ENCODE results near the gene ALOX12B.
"Not testable (repeated sequence)": the region's sequence is repeated elsewhere in the genome, so short reads cannot be mapped to it uniquely, and the experiment has no call there.

ALOX12B gene

DNA sequence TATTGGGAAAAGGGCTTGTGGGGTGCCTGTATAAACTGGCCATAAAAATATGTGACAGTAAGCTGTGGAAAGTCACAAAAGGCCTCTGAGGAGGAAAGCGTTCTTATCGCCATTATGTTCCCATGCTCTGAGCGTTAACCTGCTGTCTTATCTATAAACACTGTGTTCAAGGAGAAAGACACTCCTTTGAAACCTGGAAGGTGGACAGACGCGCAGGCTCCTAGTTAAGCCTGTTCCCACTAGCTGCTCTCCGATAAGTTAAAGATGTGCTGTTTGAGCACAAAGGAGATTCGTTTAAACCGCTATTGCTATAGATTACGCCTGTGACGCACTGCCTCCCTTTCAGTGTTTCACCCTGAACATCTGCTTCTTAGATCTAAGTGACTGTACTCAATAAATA is 5.2 kb downstream of the ALOX12B start:
- Histone ChIP-seq H3K4me3 (no peak overlapping the region), H3K27ac (no peak overlapping the region)
- DNase-seq (ENCODE audit: low spot score), result no peak
- TF ChIP-seq, protein P1, sequence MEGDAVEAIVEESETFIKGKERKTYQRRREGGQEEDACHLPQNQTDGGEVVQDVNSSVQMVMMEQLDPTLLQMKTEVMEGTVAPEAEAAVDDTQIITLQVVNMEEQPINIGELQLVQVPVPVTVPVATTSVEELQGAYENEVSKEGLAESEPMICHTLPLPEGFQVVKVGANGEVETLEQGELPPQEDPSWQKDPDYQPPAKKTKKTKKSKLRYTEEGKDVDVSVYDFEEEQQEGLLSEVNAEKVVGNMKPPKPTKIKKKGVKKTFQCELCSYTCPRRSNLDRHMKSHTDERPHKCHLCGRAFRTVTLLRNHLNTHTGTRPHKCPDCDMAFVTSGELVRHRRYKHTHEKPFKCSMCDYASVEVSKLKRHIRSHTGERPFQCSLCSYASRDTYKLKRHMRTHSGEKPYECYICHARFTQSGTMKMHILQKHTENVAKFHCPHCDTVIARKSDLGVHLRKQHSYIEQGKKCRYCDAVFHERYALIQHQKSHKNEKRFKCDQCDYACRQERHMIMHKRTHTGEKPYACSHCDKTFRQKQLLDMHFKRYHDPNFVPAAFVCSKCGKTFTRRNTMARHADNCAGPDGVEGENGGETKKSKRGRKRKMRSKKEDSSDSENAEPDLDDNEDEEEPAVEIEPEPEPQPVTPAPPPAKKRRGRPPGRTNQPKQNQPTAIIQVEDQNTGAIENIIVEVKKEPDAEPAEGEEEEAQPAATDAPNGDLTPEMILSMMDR (IDR thresholded peaks at IDR 0.05), result no peak

DNA sequence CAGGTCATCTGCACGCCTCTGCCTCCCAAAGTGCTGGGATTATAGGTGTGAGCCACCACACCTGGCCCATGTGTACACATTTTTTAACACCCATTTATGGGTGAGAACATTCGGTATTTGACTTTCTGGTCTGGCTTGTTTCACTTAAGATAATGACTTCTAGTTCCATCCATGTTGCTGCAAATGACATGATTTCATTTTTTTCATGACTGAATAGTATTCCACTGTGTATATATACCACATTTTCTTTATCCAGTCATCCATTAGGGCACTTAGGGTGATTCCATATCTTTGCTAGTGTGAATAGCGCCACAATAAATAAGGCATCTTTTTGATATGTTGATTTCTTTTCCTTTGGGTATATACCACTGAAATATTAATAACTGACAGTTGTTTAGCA is 5.6 kb downstream of the ALOX12B start:
- DNase-seq (ENCODE audit: low spot score), result no peak
- H3K4me3 ChIP-seq, result no peak overlapping the region
- no peak overlapping the region for H3K27ac ChIP-seq
- TF ChIP-seq, protein P1 (IDR thresholded peaks at IDR 0.05), result no peak

DNA sequence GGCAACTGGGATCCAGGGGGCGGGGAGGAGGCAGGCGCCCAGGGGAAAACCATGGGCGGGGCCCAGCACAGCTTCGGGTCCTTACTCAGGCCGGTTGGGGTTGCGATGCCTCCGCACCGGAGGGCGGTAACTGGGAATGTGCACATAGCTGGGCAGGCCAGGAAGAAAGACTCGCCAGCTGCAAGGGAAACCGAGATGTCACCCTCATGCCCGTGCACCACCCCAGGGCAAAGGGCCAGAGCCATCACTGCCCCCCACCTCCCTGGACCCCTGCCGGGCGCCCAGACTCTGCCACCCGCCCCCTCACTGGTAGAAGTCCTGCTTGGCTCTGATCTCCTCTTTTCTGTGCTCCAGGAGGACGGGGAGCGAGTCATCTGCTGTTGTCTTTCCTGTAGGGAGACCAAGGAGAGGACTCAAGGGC is 6.7 kb downstream of the ALOX12B start:
- TF ChIP-seq, protein P1 (IDR thresholded peaks at IDR 0.05), result no peak
- H3K27ac ChIP-seq, result no peak overlapping the region
- DNase-seq (ENCODE audit: low spot score), result no peak
- H3K4me3 ChIP-seq, result no peak overlapping the region

DNA sequence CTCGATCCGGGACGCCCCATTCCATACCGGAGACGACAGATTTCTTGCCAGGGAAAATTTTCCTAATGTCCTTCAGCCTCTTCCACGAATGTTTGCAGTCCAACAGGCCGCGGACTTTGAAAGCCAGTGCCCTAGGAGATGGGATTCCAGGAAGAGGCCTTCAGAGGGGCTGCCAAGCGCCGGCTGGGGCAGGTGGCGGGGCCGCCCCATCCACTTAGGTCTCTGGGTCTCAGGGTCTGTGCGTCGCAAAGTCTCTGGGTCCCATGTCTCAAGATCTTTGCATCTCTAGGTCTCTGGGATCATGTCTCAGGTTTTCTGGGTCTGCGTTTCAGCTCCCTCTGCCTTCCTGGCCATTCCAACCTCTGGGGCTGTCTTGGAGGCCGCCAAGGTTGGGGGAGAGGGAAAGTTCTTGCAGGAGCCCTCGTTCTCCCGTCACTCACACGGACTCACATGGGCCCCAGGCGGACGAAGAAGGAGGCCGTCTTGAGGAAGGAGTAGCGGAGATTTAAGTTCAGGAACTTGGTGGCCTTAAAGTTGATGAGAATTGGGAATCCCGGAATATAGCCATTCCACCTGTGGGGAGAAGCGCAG is 7.2 kb downstream of the ALOX12B start:
- TF ChIP-seq, protein P1 (IDR thresholded peaks at IDR 0.05), result no peak
- Histone ChIP-seq H3K27ac (no peak overlapping the region), H3K4me3 (peak overlapping the region; percentile 64)
- DNase-seq (ENCODE audit: low spot score), result no peak

DNA sequence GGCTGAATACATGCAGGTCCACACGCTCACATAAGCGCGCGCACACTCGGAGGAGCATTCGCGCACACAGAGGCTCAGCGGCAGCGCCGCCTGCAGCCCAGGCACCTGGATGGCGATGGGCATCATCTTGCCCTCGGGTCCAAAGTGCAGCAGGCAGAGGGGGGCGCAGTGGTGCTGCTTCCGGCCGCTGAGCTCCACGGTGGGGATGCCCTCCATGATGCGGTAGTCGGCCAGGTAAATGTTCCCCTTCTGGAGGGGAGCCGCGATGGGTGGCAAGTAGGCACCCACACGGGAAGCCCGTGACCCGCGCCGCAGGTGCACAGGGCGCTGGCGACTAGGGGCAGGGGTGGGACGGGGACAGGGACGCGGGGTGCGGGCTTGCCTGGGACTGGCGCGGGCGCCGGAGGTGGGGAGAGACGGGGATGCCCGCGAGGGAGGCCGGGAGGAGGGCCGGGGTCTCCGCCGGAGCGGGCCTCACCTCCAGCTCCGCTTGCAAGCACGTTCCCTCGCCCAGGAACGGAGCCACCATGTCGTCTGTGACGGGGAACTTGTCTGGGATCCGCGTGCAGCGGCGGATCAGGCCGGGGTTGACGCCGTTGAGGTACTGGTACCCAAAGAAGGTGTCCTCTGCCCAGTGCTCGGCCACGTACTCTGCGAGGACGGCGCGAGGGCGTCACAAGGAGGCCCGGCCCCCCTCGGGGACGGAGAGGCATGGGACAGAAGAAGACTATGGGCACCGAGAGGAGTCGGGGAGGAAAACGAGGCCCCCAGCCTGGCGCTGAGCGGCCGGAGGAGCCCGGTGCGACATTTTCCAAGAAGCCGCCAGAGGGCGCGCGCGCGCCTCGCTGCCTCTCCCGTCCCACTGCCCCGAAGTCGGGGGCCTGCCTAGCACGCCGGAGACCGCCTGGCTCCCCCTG is 8.0 kb downstream of the ALOX12B start:
- TF ChIP-seq, protein P1 (IDR thresholded peaks at IDR 0.05), result peak; percentile 94
- Histone ChIP-seq H3K27ac (no peak overlapping the region), H3K4me3 (peak overlapping the region; percentile 64)
- DNase-seq (ENCODE audit: low spot score), result peak; percentile 82

DNA sequence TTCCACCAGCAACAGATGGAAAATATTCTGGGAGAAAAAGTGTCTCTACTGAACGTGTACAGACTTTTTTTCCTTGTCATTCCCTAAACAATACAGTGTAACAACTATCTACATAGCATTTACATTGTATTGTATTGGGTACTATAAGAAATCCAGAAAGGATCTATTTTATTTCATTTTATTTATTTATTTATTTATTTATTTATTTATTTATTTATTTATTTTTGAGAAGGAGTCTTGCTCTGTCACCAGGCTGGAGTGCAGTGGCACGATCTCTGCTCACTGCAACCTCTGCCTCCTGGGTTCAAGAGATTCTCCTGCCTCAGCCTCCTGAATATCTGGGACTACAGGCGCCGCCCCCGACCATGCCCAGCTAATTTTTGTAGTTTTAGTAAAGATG is 9.6 kb downstream of the ALOX12B start:
- not testable (repeated sequence) for DNase-seq (ENCODE audit: low spot score); H3K4me3 ChIP-seq; H3K27ac ChIP-seq

DNA sequence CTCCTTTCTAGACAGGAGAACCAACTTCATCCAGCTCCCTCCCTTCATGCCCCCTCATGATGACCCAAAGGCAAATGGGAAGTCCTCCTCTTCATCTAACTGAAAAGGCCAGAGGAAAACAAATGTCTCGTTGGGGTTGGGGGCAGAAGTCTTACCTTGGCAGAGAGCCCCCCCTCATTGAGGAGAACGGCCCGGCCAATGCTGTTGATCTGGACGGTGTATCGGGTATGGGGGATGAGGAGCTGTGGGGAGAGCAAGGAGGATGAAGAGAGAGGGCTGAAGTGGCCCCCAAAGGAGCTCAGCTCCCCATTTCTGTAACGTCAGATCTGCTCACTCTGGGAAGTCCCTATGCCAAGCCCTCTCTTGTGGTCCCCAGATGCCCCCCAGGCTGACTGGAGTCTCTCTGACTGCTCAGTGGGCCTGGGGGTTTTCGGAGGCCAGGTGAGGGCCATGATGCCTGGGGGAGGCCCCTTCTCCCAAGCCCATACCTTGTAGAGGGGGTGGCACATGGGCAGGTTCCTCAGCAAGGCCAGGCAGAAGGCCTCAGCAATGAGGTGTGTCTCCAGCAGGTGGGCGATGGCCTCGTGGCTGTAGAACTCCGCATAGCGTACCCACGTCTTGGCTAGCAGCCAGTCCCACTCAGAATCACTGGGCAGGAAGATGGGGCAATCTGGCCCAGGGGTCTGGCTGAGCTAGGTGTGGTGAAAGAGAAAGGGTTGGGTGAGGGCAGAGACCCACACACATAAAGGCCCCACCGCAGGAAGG is 10.8 kb downstream of the ALOX12B start:
- TF ChIP-seq, protein P1 (IDR thresholded peaks at IDR 0.05), result no peak
- Histone ChIP-seq H3K27ac (no peak overlapping the region), H3K4me3 (no peak overlapping the region)
- DNase-seq (ENCODE audit: low spot score), result no peak
